GM19455 (cell line): ENCODE results near the gene KLK4.

ENCODE experiments used
- ATAC-seq: cut with Tn5 transposase; IDR thresholded peaks from one replicate; pipeline ENCODE4 v1.9.1; 2021; ENCODE audit not compliant: unreplicated experiment

Gene KLK4

DNA sequence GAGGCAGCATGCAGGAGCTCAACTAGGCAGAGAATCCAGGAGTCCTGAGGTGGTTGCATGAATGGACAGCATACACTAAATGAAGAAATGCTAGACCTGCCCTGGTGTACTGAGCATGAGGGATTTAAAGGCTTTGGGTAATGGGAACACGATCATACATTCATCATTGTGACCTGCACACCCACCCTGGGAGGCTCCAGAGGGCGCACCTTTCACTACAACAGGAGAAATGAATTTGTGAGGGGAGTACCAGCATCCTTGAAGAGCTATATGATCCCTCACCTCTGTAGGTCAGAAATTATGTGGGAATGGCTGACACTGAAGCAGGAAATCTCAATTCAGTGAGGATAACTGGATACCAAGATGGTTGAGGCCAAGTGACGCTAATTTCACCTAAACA, 29.0 kb downstream of the KLK4 start:
- no peak for ATAC-seq

GRCh38 chr19:50880241-50880640, 31.0 kb downstream of the KLK4 start:
- ATAC-seq: no peak

- ATAC-seq: no peak
Observed at GRCh38 chr19:50878851-50879250, 32.3 kb downstream of the KLK4 start.

DNA sequence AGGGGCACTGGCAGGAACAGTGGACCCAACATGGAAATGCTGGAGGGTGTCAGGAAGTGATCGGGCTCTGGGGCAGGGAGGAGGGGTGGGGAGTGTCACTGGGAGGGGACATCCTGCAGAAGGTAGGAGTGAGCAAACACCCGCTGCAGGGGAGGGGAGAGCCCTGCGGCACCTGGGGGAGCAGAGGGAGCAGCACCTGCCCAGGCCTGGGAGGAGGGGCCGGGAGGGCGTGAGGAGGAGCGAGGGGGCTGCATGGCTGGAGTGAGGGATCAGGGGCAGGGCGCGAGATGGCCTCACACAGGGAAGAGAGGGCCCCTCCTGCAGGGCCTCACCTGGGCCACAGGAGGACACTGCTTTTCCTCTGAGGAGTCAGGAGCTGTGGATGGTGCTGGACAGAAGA, 33.9 kb downstream of the KLK4 start:
- ATAC-seq: no peak

GRCh38 chr19:50876456-50876855, 34.7 kb downstream of the KLK4 start:
- ATAC-seq: no peak

DNA sequence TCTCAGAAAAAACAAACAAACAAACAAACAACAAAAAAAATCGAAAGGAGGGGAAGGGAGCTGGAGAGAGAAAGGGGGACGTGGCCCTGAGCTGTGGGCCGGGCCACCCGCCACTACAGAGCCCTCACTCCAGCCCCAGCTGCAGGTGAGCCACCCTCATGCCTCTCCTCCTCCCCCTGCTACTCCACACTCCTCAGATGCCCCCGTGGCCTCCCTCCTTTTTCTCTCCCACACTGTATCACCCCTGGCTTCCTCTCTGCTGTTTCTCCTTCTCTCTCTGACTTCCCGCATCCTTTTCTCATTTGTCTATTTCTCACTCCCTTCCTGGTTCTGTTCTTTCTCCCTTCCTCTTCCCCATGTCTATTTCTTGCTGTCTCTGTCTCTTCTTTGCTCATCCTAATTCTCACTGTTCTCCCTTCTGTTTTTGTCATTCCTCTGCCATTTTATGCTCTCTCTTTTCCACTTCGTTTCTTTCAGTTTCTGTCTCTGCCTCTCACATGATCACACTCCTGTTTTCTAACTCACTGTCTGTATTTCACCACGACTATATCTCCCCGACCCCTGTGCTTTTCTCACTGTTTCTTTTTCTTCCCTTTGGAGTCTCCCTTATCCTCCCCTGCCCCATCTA, 35.3 kb downstream of the KLK4 start:
- no peak for ATAC-seq

GRCh38 chr19:50874211-50874610, 37.0 kb downstream of the KLK4 start:
- no peak for ATAC-seq

- no peak for ATAC-seq
Observed at GRCh38 chr19:50873056-50873455, 38.1 kb downstream of the KLK4 start, which contains the start of gene KLK2. Gene KLK2, plus strand, starts transcription at chr19:50873439. Its CDS starts 35 bp downstream, at chr19:50873474.

- ATAC-seq: no peak
Observed at GRCh38 chr19:50870417-50871089, 40.6 kb downstream of the KLK4 start.

DNA sequence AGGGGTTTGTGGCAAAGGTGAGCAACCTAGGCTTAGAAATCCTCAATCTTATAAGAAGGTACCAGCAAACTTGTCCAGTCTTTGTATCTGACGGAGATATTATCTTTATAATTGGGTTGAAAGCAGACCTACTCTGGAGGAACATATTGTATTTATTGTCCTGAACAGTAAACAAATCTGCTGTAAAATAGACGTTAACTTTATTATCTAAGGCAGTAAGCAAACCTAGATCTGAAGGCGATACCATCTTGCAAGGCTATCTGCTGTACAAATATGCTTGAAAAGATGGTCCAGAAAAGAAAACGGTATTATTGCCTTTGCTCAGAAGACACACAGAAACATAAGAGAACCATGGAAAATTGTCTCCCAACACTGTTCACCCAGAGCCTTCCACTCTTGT, 41.7 kb downstream of the KLK4 start:
- ATAC-seq: no peak

DNA sequence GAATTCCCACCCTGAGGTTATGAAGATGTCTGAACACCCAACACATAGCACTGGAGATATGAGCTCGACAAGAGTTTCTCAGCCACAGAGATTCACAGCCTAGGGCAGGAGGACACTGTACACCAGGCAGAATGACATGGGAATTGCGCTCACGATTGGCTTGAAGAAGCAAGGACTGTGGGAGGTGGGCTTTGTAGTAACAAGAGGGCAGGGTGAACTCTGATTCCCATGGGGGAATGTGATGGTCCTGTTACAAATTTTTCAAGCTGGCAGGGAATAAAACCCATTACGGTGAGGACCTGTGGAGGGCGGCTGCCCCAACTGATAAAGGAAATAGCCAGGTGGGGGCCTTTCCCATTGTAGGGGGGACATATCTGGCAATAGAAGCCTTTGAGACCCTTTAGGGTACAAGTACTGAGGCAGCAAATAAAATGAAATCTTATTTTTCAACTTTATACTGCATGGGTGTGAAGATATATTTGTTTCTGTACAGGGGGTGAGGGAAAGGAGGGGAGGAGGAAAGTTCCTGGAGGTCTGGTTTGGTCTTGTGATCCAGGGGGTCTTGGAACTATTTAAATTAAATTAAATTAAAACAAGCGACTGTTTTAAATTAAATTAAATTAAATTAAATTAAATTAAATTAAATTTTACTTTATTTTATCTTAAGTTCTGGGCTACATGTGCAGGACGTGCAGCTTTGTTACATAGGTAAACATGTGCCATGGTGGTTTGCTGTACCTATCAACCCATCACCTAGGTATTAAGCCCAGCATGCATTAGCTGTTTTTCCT, 49.5 kb downstream of the KLK4 start:
- no peak for ATAC-seq

GRCh38 chr19:50861010-50861409, 50.2 kb downstream of the KLK4 start:
- no peak for ATAC-seq

DNA sequence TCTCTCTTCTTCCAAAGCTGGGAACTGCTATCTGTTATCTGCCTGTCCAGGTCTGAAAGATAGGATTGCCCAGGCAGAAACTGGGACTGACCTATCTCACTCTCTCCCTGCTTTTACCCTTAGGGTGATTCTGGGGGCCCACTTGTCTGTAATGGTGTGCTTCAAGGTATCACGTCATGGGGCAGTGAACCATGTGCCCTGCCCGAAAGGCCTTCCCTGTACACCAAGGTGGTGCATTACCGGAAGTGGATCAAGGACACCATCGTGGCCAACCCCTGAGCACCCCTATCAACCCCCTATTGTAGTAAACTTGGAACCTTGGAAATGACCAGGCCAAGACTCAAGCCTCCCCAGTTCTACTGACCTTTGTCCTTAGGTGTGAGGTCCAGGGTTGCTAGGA, 51.3 kb downstream of the KLK4 start:
- no peak for ATAC-seq

DNA sequence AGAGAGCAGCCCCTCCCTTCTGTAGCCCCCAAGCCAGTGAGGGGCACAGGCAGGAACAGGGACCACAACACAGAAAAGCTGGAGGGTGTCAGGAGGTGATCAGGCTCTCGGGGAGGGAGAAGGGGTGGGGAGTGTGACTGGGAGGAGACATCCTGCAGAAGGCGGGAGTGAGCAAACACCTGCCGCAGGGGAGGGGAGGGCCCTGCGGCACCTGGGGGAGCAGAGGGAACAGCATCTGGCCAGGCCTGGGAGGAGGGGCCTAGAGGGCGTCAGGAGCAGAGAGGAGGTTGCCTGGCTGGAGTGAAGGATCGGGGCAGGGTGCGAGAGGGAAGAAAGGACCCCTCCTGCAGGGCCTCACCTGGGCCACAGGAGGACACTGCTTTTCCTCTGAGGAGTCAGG, 52.3 kb downstream of the KLK4 start:
- no peak for ATAC-seq

GRCh38 chr19:50857366-50857765, 53.8 kb downstream of the KLK4 start:
- no peak for ATAC-seq
